NCI-H1048 (cell line): ENCODE measurements around the gene LTBP1.
"Not testable (repeated sequence)": the region's sequence is repeated elsewhere in the genome, so short reads cannot be mapped to it uniquely, and the experiment has no call there.

Experiments
- DNase-seq: peaks from one replicate; lab custom pipeline; 2025; lab: John Stamatoyannopoulos, UW

Gene LTBP1

GRCh38 chr2:32946314-32947075 lies at the start of gene LTBP1:
TSS of gene LTBP1 (plus strand) at chr2:32946953. CDS start at chr2:32947325, 372 bp downstream.
- DNase-seq = peak; percentile 29

- DNase-seq = no peak
Observed at GRCh38 chr2:32900246-32900973, 46.3 kb upstream of the LTBP1 start.

GRCh38 chr2:32901313-32901712 lies 45.4 kb upstream of the LTBP1 start:
- DNase-seq = no peak

- no peak for DNase-seq
Observed at GRCh38 chr2:32902174-32902573, 44.6 kb upstream of the LTBP1 start.

GRCh38 chr2:32902986-32903385 lies 43.8 kb upstream of the LTBP1 start:
- no peak for DNase-seq

GRCh38 chr2:32904074-32904473 lies 42.7 kb upstream of the LTBP1 start:
- DNase-seq = no peak

GRCh38 chr2:32904751-32905150 lies 42.0 kb upstream of the LTBP1 start:
- DNase-seq = no peak

GRCh38 chr2:32905270-32905669 lies 41.5 kb upstream of the LTBP1 start:
- no peak for DNase-seq

- no peak for DNase-seq
Observed at GRCh38 chr2:32910883-32911598, 35.7 kb upstream of the LTBP1 start.

GRCh38 chr2:32915694-32916093 lies 31.1 kb upstream of the LTBP1 start:
- DNase-seq = no peak

- DNase-seq = no peak
Observed at GRCh38 chr2:32918774-32919173, 28.0 kb upstream of the LTBP1 start.

- not testable (repeated sequence) for DNase-seq
Observed at GRCh38 chr2:32919901-32920300, 26.9 kb upstream of the LTBP1 start.

- not testable (repeated sequence) for DNase-seq
Observed at GRCh38 chr2:32921486-32921885, 25.3 kb upstream of the LTBP1 start.

GRCh38 chr2:32922501-32922900 lies 24.3 kb upstream of the LTBP1 start:
- DNase-seq = no peak

GRCh38 chr2:32923109-32923508 lies 23.6 kb upstream of the LTBP1 start:
- no peak for DNase-seq

- no peak for DNase-seq
Observed at GRCh38 chr2:32925283-32925815, 21.4 kb upstream of the LTBP1 start.

- no peak for DNase-seq
Observed at GRCh38 chr2:32925976-32926707, 20.6 kb upstream of the LTBP1 start.

- no peak for DNase-seq
Observed at GRCh38 chr2:32926708-32927084, 20.1 kb upstream of the LTBP1 start.

GRCh38 chr2:32930436-32930835 lies 16.3 kb upstream of the LTBP1 start:
- DNase-seq = no peak

GRCh38 chr2:32931519-32931918 lies 15.2 kb upstream of the LTBP1 start:
- DNase-seq = no peak

- peak; percentile 23 for DNase-seq
Observed at GRCh38 chr2:32931945-32932709, 14.6 kb upstream of the LTBP1 start.
